Midbrain (tissue), 1 donor: ENCODE data around the gene GRXCR2.
A peak's percentile ranks its signal among the peaks of the same experiment; 100 is the strongest.

Experiments used
- DNase-seq: peaks from one replicate; lab custom pipeline; 2025; lab: John Stamatoyannopoulos, UW

GRXCR2 gene

DNA sequence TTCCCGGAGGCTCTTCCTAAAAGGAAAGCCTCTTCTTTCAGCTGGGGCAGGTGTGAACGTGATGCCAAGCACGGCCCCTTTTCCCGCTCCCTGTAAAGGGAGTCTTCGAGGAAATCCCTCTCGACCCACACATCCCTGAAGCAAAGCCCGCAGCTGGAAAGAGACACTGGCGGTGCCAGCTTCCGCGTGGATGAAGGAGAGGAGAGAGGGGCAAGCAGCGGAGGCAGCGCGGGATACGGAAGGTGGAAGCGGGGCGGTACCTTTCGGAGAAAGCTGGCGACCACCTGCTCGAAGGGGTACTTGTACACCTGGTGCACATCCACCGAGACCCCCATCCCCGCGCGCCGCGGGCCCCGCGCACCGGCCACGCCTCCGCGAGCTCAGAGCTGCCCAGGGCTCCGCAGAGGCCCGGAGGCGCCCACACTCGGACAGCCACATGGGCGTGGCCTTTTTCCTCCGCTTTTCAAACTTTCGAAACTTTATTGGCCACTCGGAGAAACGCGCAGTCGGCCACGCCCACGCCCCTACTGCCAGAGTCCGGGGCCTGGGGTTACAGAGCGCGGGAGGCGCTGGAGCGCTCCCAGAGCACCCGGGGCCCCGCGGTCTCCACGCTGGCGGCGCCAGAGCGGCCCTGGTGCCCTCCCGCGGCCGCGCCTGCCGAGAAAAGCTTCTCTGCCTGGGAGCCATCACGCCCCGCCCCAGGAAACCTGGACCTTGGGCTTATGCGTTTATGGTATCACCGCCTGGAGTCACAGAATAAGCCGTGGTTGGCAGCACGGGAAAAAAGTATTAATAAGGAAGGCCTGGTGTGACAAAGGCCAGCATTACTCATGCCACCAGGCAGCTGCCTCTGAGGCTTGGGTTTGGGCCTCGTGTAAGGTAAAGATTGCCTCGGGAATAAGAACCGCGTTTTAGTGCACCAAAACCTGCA, 37.6 kb downstream of the GRXCR2 start, which contains the start of gene PRELID2:
Gene PRELID2, minus strand, starts transcription at position 426 of the 931 bp plus-strand sequence. Its CDS starts 91 bp downstream, at position 335.
- DNase-seq: peak; percentile 80

DNA sequence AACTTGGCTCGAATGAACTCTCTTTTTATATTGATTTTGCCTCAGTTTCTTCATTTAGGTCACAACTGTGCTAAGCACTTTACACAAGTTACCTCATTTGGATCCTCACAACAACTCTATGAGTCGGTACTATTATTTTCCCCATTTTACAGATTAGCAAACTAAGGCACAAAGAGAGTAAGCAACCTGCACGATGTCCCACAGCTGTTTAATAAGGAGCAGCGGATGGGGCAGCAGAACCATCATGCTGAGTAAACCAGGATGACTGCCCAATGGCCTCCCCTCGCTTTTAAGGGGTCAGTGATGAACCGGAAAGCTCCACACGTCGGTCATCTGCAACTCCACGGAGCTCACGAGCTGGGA, 38.3 kb downstream of the GRXCR2 start:
- no peak for DNase-seq

DNA sequence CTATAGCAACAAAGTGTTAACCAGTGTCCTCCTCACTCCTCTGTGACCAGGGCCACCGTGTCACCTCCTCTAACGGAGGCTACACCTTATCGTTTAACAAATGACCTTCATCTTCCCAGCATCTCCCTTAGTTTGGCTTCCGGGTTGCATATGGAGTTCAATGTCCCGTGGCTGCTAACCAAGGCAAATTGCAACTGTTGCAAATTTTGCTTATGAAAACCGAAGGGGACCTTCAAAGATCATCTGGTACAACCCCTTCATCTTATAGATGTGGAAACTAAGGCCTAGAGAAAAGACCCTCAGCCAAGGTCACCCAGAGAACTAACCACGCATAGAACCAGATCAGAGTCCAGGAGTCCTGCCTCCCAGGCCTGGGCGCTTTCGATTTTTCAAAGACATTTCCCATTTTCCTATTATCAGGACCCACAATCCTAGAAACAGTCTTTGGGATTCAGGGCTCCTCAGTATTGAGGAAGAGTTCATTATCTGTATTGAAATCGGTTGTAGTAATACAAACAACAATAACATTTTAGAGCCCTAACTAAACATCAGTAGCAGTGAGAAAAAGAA, 39.1 kb downstream of the GRXCR2 start:
- DNase-seq: no peak

DNA sequence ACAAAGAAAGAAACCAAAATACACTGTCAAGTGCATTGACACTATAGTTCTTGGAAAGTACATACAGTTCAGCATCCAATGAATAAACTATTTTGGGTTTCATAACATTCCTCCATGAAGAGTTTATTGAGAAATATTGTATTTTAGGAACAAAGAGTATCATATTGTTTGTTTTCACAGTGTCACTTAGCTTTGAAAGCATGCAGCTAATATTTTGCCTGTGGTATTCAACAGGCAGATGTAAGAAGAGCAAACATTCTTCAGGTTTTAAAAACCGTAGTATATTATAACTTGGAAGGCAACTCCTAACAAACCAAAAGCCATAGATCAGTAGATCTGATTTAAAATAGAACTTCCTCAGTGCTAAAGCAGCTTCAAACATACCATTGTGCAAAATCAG, 42.2 kb downstream of the GRXCR2 start:
- DNase-seq: no peak

DNA sequence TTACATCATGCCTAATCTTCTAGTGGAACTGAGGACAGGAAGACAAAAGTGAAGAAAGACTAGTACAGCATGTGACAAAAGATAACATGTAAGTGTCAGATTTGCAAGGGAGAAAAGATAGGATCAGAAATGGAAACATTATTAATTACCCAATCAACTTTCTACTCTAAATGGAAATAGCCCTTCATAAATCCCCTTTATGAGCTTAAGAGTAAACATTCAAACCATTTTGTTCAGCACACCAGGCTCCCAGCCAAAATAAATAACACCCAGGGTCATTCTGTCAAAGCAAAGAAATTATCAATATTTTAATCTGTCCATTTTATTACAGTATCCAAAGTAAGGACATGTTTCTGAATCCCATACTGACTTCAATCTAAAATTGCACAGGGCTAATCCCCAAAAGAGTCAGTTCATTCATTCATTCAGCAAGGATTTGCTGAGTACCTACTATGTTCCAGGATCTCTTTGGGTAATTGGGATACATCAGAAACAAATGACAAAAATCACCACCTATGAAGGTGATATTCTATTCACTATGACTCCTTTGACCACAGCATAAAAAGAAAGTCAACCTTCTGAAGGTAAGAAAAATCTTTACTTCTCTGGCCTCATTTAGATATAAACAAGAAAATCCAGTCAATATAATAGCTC, 43.0 kb downstream of the GRXCR2 start:
- DNase-seq: no peak

DNA sequence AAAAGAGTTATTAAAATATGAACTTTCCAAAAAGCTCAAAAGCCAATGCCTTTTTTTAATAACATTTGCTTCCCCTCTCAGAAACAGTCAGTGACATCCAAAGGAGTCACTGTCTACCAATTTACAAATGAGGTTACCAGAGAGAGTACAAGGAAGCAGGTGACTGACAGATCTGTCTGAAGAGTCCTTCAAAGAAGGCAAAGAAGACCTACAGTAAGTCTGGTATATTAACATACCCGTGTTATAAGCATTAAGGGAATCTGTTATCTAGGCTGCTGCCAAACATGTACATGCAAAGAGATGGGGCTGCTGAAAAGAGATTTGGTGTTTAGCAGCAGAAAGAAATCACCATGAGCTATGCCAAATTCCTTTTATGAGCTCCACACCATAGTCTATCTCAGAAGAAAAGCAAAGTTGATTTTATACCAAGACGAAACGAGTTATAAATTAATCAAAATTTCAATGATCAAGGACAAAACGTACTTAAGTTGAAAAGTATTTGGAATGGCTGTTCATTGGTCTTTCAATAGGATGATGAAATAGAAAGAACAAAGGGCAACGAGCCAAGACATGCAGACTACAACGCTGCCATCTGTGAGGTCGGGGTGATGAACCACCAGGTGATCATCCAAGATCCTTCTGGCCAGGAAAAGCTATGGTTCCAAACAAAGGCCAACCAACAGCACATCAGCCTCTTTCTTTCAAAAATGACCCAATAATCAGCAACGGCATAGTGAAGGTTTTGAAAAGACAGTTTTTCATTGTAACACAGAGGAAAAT, 45.7 kb downstream of the GRXCR2 start:
- no peak for DNase-seq

DNA sequence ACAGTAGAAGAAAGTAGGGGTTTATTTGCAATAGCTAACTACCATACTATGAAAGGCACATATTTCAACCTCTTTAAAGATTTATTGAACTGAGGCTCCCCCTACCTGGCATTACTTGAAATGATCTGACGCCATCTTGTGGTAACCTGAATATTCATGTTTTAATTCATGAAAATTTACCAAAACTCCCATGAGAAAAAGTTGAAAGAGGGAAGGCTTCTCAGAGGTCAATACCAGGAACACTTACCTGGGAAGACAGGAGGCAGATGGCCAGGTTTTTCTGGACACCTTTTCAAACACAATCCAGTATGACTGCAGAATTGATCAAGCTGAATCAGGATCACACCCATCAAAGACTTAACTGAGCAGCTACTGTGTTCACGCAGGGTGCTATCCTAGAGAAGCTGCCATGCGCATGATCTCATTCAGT, 47.0 kb downstream of the GRXCR2 start:
- DNase-seq: peak; percentile 43

DNA sequence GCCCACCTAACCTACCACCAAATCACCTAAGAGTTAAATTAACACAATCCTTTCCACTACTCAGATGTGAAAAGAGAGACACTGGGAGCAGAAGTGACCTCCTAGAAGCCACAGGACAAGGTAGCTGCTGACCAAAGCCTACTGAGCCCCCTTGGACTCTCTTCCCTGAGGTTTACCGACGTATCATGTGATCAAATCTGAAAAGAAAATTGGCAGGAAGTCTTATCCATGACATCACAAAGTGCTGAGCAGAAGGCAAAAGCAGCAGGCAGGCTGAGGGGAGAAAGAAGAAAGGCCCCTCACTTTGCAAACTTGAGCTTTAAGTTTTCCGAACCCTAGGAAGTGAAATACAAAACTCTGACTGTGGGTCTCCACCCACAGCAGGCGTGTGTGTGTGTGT, 48.8 kb downstream of the GRXCR2 start:
- DNase-seq: no peak

DNA sequence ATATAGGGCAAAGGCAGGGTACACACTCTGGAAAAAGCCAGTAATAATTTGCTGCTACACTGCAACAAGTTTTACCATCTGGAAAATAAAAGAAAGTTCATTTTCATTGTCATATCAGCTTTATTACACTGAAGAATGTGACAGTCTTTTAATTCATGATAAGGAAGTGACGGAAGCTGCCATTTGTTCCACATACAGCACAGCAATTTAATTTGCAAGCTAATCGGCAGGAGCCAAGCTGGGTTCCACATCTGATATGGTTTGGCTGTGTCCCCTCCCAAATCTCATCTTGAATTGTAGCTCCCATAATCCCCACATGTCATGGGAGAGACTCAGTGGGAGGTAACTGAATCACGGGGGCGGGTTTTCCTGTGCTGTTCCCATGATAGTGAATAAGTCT, 54.2 kb downstream of the GRXCR2 start:
- DNase-seq: no peak

DNA sequence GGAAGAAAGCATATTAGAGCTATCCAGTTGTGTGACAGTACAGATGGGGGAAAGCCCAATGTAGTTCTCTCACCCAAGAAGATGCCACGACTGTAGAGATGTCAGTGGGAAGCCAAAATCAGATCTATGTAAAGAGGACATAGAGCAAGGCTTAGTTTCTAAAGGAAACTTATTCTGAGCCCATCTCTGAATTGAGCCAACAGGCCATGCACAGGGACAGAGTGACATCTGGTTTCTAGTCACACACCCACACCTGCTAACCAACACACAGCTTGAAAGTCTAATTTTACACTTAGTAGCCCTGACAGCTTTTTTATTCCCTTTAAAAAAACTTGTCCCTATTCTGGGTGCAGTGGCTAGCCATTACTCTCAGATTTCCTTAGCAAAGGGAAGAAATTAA, 59.9 kb downstream of the GRXCR2 start:
- no peak for DNase-seq

DNA sequence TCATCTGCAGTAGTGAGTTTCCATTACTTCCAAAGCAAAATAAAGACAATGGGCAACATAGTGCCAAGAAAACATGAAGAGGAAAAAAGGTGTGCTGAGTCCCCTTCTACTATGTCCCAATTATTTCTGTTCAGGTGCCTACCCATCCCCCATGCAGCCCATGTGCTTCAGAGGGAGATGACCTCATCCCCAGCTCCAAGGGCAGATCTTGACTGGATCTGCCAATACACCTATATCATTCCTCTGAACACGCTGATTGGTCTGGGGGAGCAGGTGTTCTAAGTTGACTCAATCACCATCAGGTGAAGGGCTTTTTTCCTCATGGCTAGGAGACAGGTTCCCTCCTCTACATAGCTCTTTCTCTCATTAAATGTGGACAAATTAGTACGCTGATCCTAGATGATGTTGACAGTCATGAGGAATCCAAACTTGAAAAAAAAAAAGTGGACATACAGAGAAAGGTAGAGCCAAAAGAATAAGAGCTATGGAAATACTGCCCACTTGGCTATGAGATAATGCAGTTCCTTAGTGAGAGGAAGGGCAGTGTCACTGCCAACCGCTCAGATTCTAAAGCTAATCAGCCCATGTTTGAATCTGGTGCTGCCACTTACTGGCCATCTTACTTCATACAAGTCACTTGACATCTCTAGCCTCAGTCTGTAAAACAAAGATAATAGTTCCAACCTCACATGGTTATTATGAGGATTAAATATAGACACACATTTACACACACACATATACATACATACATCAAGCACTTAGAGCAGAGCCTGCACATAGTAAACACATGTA, 60.8 kb downstream of the GRXCR2 start:
- peak; percentile 42 for DNase-seq
